Ramos (cell line): ENCODE data around the gene HDGF.

Source experiments
- in situ Hi-C: fragments of 300-500 bp; cut with MboI; formaldehyde crosslinking; loops from one replicate; pipeline ENCODE4 v1.14.3; 2022; ENCODE audit warnings: low sequenced_read_pairs; ENCODE audit not compliant: unreplicated experiment

HDGF gene

DNA sequence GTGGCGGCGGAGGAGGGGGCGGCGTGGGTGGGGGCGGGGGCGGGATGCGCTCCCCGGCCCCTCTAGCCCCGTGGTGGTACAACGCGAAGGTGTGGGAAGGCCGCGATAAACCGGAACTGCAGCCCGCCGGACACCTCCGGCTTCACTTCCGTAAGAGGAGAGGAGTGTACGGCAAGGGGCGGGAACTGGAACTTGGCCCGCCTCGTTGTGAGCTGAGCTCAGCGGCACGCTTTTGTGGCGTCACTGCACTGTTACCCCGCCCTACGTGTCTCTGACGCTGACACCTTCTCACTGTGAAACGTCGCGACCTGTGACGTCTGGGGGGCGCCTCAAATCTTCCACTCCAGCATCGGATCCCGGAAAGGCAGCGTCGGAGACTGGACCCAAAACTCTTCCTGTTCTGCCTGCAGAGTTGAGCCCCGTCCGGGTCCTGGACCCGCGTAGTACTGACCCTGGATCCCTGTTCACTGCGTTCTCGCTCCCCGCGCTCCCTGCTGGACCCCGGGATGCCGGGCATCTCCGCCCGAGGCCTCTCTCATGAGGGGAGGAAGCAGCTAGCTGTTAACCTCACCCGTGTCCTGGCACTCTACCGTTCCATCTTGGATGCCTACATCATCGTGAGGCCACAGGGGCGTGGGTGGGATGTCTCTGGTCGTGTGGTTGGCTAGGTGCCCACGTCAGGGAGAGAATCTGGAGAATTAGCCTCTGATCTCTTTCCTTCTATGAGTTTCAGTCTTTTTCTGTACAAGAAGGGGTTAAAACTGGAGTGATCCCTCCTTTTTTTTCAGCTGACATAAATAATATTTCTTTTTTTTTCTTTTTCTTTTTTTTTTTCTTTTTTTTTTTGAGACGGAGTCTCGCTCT, 22.6 kb downstream of the HDGF start, which contains the start of gene ISG20L2:
TSS of gene ISG20L2 (minus strand) at position 168 of the 864 bp plus-strand sequence. CDS start 1,114 bp downstream, outside the sequence.
- in situ Hi-C loops, result no loop called here

DNA sequence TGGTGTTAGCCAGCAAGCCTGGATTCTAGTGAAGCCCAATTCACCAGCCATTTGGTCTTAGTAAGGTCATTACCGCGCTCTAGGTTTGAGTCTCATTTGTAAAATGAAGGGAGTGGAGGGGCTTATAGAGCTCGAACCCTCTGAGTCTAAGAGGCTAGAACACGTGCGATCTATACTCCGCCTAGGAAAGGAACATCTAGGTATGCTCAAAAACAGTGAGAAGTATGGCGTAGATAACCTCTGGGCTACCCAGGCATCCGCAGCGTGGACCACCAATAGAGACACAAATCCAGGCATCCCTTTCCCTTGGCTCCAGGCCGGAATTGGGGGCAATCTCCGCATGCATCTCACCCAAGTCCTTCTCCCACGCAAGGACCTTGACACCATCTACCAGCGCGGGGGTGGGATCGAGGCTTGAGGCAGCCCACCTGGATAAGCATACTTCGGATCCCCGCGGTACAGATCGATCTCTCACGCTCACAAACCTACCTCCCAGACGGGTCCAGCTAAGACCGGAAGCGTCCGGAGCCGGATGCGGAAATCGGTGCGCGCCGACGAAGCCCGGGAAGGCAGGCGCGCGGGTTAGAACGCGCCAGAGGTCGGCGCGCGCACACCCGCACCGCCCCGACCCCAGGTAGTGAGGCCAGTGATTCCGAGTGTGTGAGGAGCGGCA, 23.4 kb downstream of the HDGF start, which contains the start of gene METTL25B:
TSS of gene METTL25B (plus strand) at position 544 of the 673 bp plus-strand sequence. CDS start 636 bp downstream, outside the sequence.
- in situ Hi-C loops, result no loop called here

DNA sequence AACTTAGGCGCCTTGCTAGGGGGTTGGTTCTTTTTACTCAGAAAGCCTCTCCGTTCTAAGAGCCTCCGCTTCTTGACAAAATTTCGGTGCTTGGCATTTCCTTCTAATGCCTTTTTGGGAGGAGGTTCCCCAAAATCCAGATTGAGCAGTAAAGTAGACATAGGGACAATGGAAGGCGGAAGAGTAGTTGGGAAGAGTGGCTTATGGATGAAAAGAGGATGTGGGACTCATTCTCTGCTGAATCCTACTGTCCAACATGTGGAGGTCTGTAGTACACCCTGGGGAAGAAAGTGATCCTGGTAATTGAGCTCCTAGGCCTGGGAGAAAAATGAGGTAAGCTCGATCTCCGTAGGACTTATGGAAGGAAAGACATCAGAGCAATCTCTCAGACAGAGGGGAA, 24.0 kb downstream of the HDGF start:
- in situ Hi-C loops, result no loop called here

DNA sequence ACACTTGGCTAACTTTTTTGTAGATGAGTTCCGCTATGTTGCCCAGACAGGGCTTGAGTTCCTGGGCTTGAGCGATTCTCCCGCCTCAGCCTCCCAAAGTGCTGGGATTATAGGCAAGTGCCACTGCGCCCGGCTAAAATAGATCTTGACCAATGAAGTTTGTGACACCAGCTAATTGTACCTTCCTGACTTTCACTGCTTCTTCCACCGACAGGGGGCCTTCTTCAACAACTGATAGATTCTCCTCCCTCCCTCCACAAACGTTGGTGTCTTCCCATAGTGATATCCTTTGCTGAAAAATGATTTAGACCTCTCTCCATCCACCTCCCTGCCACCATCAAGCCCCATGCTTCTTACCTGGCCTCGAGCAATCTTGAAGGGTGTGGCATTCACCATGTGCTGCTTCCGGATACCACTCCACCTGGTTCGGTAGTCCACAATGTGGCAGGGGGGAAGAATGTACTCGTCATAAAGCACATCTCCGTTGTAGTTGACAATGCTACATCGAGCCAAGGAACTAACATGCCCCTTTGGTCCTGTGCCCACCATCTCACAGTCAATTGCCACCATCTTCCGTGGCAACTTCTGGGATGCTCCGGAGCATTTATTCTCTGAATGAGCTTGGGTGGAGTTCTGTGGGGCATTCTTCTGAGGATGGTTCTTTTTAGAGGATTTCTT, 24.8 kb downstream of the HDGF start:
- in situ Hi-C loops, result no loop called here

DNA sequence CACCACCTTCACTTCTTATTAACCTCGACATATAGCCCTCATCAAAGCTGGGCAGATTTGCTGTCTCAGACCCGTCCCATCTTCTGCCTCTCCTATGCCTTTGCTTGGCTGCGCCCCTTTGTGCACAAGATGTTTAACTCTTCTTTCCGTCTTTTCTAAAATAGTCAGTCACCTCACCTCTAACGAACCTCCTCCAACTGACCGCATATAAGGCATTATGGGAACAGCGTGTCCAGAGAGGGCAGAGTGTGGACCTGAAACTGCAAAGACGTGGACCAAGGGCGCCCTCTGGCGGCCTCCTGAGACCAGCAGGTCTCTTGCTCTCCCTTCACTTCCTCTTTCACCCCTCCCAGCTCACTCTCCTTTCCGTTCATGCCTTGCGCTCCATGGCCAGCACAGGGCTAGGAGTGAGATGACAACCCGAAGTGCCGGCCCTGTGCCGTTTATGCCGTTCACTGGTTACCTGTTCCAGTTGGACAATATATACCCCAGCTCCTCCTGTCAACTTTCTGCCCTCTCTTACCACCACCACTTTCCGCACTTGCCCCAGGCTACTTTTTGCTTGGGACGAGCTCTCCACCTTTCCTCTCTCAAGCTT, 25.7 kb downstream of the HDGF start:
- in situ Hi-C loops, result no loop called here

DNA sequence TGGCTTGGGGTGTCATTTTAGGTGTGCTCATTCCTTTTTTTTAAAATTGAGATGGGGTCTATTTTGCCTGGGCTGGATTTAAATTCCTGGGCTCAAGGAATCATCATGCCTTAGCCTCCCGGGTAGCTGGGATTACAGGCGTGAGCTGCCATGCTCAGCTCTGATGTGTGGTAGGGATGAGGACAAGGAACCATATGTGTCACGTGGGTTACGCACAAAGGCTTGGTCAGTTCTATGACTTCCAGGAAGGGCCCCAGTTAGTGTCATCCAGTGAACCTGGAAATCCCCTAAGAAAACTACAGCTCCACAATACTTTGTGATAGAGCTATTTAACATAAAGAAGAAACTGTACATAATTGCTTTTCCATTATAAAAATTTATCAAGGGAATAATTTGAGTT, 29.9 kb downstream of the HDGF start:
- in situ Hi-C loops, result no loop called here

DNA sequence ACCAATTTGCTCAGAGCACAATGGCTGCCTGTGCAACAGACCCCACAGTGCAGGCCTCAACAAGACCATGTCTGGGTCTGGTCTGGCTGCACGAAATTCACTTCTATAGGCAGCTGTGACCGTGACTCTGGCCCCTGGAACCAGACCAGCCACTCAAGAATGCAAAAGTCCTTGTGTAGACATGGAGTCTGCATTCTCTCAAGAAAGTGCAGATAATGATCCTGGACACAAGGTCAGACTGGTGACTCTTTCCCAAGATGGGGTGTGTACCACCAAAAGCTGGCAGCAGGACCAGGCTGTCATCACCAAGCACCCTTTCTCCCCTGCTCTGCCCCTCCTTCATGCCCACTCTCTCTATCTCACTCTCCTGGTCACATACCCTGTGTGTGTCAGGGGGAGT, 30.3 kb downstream of the HDGF start:
- in situ Hi-C loops, result no loop called here

DNA sequence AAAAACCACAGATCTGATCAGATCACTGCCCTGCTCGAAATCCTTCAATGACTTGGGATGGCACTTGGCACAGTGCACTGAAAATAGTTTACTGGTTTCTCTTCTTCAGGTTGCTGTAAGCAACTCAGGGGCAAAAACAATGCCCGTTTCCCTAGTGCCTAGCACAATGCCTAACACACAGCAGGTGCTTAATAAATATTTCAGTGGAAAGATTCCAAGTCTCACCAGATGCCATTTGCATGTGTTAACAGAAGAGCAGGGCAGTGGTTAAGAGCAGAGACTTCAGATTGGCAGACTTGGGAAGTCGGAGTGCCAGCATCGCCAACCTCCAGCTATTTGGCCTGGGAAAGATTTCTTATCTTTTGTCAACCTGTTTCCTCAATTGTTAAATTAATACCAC, 34.1 kb downstream of the HDGF start:
- in situ Hi-C loops, result no loop called here

DNA sequence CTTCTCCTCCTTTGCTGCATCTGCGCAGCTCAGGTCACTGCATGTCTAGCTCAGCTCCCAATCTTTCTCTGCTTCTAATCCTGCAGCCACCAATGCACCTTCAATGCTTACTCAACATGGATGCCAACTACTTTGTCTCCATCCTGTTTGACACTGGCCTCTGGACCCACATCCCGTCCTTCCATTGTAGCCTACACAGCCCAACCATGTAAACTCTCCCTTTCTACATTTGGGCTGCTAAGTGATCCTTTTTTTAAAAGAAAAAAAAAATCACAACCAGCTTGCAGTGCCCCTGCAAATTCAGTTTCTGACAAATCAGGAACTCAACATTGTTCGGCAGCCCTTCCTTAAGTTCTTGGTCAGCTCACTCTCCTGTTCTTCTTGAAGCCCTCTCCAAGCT, 36.6 kb downstream of the HDGF start:
- in situ Hi-C loops, result no loop called here

DNA sequence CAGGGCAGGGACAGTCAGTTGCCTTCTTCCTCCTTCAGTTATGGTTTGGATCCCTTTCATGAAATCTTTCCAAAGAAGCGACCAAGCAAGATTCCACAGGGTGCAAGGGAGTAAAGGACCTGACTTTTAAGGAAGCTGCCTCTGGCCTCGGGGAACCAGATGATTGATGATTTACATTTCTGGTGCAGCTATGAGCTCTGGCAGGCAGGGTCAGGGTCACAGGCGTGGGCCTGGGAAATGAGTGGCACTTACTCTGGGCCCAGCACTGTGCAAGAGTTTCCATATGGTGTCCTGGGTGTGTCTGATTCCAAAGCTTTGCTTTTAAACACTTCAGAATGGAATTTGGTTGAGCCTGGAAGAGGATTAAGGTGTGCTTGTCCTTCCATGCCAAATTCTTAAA, 38.8 kb downstream of the HDGF start:
- in situ Hi-C loops, result no loop called here

DNA sequence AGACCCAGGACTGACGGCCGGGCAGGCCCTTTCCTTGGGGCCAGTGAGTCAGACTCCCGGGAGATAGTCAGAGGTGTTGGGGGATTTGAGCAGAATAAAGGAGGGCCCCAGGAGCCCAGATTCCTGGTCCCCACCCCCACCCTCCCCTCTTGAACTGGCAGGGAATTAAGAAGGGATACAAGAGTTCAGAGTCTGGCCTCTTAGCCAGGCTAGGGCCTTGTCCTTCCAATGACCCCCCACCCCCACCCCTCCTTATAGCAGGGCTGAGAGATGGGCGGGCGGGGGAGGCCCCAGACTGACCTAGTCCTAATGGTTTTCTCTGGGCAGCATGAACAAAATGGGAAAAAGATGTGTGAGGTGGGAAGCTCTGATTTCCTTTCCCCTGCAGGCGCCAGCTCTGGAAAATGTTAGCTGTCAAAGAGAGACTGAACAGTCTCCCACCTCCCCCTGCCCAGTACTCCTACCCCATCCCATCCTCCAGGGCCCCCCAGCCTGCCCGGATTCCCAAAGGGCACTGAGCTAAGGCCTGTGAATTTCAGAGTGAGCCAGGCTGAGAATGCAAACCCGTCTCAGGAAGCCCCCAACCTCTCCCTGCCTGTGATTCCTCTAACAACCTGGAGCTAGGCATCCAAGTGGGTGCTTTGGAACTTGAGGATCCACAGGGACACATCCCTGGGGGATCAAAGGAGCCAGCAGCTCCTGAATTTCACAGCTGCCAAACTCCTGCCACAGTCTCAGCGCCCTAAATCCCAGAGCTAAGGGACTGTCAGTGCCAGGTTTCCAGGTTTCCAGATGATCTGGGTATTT, 40.3 kb downstream of the HDGF start:
- in situ Hi-C loops, result no loop called here

DNA sequence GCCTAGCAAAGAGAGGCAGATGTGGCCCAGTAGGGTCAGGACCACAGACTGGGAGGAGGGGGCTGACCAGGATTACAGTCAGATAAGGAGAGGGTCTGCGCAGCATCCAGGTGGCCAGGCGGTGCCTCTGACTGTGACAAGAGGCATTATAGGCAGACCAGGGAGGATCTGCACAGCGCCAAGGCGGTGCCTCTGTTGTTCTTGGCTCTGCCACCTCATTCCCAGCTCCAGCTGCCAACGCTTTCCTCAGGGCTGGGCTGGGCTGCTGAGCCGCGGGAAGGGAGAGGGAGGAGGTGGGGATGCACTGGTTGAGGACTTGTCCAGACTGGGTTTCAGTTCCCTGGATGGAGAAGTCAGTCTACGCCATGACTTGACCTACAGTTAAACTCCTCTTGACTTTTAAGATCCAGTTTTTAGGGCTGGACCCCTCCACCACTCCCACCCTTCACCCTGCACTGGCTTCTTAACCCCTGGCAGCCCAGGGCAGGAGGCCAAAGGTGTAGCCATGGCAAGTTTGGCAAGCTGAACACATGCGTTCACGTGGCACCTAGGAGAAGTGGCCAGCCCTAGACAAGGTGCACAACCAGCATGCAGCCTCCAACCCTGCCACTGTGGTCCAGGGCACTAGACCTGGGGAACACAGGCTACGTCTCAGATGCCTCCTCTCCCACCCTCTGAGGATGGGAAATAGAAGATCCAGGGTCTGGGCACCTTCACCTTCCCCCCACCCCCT, 41.6 kb downstream of the HDGF start:
- in situ Hi-C loops, result no loop called here

DNA sequence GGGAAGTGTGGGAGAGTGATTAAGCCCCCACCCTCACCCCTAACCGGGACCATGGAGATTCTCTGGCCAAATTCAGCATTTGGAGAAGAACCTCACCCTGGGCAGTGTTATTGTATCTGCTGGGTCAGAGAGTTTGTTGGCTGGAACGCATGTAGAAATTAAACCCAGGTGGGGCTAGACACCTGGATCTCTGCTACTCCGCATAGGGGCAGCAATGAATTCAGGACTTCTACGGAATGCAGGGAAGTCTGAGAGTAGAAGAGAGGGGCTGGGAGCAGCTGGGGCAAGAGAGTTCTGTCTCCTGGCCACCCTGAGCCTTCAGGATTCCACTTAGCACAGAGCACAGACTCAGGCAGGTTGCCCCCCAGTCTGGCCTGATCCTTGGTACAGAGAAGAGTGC, 42.4 kb downstream of the HDGF start:
- in situ Hi-C loops, result no loop called here

DNA sequence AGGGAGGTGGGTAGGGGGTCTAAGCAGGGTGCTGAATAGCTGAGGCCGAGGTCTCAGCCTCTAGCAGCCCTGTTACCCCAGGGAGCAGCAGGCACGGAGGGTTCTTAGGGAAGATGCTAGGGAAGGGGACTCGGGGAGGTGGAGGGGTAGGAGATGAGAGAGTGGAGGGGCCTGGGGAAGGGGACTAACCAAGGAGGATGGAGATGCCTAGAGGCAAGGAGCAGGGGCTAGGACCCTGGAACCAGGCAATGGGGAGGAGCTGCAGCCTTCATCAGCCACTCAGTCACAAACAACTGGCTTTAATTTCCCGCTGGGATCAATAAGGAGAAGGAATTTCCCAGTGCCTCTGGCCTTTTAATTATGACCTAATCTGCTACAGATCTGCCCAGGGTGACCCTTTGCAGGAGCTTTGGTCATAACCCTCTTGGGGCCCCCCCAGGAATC, 43.2 kb downstream of the HDGF start:
- in situ Hi-C loops, result no loop called here

DNA sequence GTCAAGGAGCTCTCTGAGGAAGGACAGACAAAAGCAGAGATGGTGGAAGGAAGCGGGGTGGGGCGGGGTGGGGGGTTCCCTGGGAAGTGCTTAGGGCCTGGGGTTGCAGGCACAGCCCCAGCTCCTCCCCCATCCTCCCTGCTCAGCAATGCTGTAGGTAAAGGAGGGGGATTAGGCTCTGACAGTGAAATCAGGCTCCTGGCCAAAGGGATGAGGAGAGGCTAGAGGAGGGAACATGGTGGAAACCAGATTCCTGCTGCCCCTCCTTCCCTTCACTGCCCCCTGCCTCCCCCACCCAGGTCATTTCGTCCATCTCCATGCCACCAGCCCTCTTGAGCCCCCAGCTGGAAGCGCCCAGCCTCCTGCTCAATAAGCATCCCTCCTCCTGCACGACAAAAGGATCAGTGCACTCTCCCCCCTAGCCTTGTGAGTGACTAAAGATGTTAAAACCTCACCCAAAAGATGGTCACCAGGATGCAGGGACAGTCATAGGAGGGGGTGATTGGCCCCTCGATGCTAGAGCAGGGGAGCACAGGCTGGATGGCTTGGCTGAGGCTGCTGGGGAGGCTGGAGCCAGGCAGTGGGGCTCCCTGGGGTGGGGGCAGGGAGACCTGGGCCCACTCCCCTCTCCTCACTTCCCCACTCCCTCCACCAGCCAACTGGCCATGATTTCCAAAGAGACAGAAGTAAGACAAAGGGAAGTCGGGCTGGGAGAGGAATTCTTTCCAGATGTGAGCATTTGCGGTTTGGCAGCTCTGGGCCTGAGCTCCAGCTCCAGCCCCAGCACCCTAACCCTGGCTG, 43.9 kb downstream of the HDGF start:
- in situ Hi-C loops, result no loop called here

DNA sequence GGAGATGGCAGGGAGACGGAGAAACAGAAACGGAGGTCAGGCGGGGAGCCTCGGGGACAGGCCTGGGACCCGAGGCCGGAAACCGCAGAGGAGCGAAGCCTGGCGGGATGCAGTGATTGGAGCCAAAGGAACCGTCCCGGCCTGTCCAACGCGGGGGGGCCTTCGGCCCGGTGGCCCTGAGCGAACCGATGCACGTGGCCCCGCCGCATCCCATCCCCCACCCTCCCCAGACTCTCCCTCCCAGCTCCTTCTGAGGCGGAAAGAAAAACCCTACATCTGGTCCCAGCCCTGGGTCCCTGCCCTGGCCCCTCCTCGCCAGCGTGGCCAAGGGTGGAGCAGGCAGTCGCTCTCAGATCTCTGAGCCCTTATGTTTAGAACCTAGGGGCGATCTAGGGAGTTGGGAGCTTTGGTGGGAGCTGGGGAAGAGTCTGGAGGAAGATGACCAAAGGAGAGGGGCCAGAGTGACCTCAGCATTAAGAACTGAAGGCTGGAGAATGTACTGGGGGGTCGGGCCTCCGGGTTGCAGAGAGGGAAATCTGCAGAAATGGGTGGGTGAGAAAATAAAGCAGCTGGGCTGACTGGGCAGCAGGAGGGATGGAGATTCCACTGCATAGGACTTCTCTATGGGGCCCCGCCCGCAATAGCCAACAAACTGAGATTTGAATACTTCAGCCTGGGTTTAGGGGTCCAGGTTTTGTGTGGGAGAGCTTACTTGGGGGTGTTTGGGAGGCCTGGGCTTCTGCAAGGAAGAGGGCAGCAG, 44.6 kb downstream of the HDGF start:
- in situ Hi-C loops, result no loop called here

DNA sequence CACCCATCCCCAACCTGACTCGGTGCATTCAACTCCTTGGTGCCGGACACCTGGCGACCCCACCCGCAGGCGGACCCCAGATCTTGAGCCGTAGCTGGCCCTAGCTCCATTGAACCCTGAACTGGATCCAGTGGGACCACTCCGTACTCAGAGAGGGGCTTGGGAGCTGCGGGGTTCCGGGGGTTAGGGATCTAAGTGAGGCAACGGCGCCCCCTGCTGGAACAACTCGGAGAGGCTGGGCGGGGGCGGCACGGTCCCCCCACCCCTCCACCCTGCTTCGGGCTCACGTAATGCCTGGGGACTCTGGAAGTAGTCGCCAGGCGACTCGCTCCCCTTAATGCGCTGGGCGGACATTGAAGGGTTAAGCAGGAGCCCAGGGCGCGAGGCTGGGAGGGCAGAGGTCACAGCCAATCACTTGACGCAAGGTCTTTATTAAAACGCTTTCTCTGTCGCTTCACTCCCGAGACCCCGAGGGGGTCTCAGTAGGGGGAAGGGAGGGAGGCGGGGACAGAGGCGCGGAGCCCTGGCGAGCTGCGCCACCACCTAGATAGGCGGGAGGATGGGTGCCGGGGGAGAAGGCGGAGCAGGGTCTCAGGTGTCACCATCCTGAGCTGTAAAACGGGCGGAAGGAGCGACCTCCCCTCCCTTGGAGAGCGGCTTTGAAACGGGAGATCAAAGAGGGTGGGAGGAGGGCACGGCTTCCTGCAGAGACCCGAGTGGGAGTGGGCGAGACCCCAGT, 45.4 kb downstream of the HDGF start:
- in situ Hi-C loops, result no loop called here
